GM12874 (cell line): ENCODE data around the gene PCDHGC3.
A peak's percentile ranks its signal among the peaks of the same experiment; 100 is the strongest.

Experiments used
- CTCF ChIP-seq: IDR thresholded peaks from 2 replicates; pipeline ENCODE4 v1.5.1; 2011; ENCODE audit warnings: low read depth, mild to moderate bottlenecking, control low read depth, low read length, moderate library complexity; ENCODE audit not compliant: insufficient read depth

PCDHGC3 gene

GRCh38 chr5:141521244-141521781 lies 45.5 kb downstream of the PCDHGC3 start:
- TF ChIP-seq CTCF, result no peak

- no peak for TF ChIP-seq CTCF
Observed at GRCh38 chr5:141522301-141522700, 46.5 kb downstream of the PCDHGC3 start.

- no peak for TF ChIP-seq CTCF
Observed at GRCh38 chr5:141523991-141524390, 48.2 kb downstream of the PCDHGC3 start.

- peak; percentile 98 for TF ChIP-seq CTCF
Observed at GRCh38 chr5:141524604-141525597, 49.1 kb downstream of the PCDHGC3 start.

- no peak for TF ChIP-seq CTCF
Observed at GRCh38 chr5:141525653-141526052, 49.9 kb downstream of the PCDHGC3 start.

- no peak for TF ChIP-seq CTCF
Observed at GRCh38 chr5:141527426-141527825, 51.7 kb downstream of the PCDHGC3 start.
